Measurements from ENCODE around the gene PLEKHA4.
A peak's percentile ranks its signal among the peaks of the same experiment; 100 is the strongest.
"Not testable (repeated sequence)": the region's sequence is repeated elsewhere in the genome, so short reads cannot be mapped to it uniquely, and the experiment has no call there.

PLEKHA4 gene

DNA sequence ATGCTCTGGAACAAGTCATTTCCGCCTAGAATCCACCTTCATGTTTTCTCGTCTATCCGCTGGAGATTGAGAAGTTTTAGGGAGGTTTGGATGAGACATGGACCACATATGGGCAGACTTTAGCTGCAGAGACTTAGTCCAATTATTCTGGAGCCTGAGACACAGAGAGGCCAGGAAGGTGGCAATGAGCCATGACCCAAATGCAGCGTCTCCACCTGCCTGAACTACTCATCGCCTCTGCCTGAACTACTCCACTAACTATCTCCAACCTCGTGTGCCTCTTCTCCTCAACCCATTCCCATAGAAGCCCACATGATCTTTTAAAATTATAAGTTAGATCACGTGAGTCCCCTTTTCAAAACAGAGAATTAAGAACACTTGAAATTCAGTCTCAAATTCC lies 5.6 kb downstream of the PLEKHA4 start:
- DNase-seq (ENCODE audit: low read depth, low spot score): no peak

DNA sequence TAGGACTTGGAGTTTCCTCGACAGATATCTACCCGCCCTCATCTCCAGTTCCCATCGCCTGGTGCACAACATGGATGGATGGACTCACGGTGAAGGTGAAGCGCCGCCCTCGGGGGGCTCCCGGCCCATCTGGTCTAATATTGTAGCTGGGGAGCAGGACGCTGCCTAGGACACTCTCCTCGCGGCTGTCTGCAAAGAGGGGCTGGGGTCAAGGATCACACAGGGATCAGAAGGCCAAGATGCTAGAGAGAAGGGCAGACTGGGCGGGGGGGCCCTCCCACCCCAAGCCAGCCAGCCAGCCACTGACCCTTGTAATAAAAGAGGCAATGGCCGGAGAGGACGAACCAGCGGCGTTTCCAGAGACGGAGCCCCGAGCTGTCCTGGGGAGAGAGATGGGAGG lies 7.1 kb downstream of the PLEKHA4 start:
- DNase-seq (ENCODE audit: low read depth, low spot score): no peak

- no peak for DNase-seq (ENCODE audit: low read depth, low spot score)
These were observed 8.5 kb downstream of the PLEKHA4 start for GRCh38 chr19:48859711-48860572.

GRCh38 chr19:48858984-48859710 lies 9.3 kb downstream of the PLEKHA4 start:
- peak; percentile 68 for DNase-seq (ENCODE audit: low read depth, low spot score)

DNA sequence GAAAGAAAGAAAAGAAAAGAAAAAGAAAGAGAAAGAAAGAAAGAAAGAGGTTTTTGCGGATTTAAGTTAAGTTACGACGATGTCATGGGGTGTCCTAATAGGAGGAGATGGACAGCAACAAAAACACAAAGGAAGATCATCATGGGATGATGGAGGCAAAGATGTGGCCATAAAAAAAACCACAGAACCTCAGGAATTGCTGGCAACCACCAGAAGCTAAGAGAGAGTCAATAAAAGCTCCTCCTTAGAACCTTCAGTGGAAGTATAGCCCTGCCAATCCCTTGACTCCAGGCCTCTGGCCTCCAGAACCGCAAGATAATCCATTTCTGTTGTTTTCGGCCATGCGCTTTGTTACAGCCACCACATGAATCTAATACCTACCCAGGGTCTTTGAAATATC lies 11.5 kb downstream of the PLEKHA4 start:
- DNase-seq (ENCODE audit: low read depth, low spot score): no peak

GRCh38 chr19:48854103-48854502 lies 14.3 kb downstream of the PLEKHA4 start:
- no peak for DNase-seq (ENCODE audit: low read depth, low spot score)

DNA sequence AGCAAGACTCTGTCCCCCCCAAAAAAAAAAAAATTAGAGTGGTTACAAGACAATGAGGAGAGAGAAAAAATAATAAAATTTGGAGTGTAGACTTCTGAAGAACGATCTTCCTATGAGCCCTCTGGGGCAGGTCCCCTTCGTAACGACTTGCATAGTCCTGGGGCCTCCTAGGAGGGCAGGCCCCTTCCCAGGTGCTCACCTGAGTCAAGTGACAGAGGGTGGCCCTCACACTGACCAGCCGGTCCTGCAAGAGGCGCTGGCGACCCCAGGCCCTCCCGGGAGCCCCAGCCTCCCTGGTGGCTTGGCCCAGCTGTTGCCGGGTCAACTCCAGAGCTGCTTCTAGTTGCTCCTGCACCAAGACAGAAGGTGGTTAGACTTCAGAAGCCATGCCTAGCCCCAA lies 14.9 kb downstream of the PLEKHA4 start:
- DNase-seq (ENCODE audit: low read depth, low spot score): no peak

- no peak for DNase-seq (ENCODE audit: low read depth, low spot score)
These were observed 16.1 kb downstream of the PLEKHA4 start for GRCh38 chr19:48852292-48852691.

GRCh38 chr19:48846659-48847058 lies 21.8 kb downstream of the PLEKHA4 start:
- not testable (repeated sequence) for DNase-seq (ENCODE audit: low read depth, low spot score)

- DNase-seq (ENCODE audit: low read depth, low spot score): no peak
These were observed 23.0 kb downstream of the PLEKHA4 start for GRCh38 chr19:48845384-48845783.

DNA sequence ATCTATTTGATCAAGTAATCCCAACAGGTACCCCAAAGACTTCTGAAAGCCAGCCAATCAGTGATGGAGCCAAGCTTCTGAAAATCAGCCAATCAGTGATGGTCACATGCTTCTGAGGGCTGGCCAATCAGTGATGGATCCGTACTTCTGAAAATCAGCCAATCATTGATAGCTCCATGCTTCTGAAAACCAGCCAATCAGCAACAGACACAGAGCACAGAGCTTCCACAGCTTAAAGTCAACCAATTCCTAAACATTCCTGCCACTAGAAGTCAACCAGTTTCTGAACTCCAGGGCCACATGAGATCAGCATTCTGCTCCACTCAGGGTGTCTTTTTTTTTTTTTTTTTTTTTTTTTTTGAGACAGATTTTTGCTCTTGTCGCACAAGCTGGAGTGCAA lies 23.9 kb downstream of the PLEKHA4 start:
- no peak for DNase-seq (ENCODE audit: low read depth, low spot score)

DNA sequence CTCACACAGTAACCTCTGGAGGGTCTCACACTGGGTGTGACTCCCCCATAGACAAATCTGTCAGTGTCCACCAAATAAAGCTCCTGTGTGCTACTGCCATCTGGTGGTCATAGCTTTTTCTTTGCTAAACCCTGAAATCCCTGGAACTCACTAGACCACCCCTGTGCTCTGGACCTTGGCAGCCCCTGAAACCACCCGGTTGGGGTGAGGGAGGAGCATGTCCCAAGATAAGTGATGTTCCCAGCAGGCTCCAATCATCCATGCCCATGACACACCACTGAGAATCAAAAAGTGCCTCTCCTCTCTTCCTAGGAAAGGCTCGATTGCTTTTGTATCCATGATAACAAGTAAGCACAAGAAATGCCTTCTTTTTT lies 25.6 kb downstream of the PLEKHA4 start:
- peak; percentile 27 for DNase-seq (ENCODE audit: low read depth, low spot score)

- DNase-seq (ENCODE audit: low read depth, low spot score): no peak
These were observed 26.8 kb downstream of the PLEKHA4 start for GRCh38 chr19:48841571-48841970.

- DNase-seq (ENCODE audit: low read depth, low spot score): no peak
These were observed 27.4 kb downstream of the PLEKHA4 start for GRCh38 chr19:48841047-48841446.

- no peak for DNase-seq (ENCODE audit: low read depth, low spot score)
These were observed 30.7 kb downstream of the PLEKHA4 start for GRCh38 chr19:48837687-48838086.

- DNase-seq (ENCODE audit: low read depth, low spot score): peak; percentile 36
These were observed 31.3 kb downstream of the PLEKHA4 start for GRCh38 chr19:48837051-48837524.

- no peak for DNase-seq (ENCODE audit: low read depth, low spot score)
These were observed 32.1 kb downstream of the PLEKHA4 start, which contains the start of gene HSD17B14 for GRCh38 chr19:48836089-48837017. Gene HSD17B14 (minus strand): TSS chr19:48836491. CDS start chr19:48836411, 80 bp downstream.

- DNase-seq (ENCODE audit: low read depth, low spot score): peak; percentile 79
These were observed 32.7 kb downstream of the PLEKHA4 start for GRCh38 chr19:48835734-48836088.

DNA sequence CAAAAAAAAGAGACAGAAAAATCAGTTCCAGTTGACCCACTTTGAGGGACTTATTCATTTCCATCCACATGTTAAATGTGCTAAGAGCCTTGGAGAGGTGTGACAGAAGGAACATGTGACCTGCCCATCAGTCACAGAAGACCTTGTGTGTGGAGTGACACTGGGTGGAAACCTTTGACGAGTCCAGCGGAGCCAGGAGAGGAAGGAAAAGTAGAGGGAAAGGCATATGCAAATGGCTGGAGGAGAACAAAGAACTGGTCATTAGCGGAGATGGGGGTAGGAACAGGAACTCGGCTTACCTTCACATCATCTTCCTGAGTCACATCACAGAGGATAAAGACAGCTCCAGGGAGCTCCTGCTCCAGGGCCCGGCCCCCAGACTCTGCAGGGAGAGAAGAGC lies 34.4 kb downstream of the PLEKHA4 start:
- DNase-seq (ENCODE audit: low read depth, low spot score): no peak

DNA sequence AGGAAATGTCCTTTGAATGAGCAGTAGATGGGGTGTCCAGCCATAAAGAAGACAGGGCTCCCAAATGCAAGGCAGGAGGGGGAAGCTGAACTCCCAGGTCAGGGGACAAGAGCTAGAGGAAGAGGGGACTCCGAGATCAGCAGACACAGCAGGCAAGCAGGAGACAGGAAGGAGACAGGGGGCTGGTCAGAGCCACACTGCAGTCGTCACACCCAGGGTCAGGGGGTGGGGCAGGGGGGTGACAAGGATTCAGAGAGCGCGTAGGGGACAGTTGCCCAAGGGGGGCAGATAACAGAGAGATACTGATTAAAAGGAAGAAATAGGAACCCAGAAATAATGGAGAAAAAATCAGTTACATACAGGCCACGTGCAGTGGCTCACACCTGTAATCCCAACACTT lies 35.4 kb downstream of the PLEKHA4 start:
- DNase-seq (ENCODE audit: low read depth, low spot score): no peak

- DNase-seq (ENCODE audit: low read depth, low spot score): no peak
These were observed 37.5 kb downstream of the PLEKHA4 start for GRCh38 chr19:48830965-48831364.

DNA sequence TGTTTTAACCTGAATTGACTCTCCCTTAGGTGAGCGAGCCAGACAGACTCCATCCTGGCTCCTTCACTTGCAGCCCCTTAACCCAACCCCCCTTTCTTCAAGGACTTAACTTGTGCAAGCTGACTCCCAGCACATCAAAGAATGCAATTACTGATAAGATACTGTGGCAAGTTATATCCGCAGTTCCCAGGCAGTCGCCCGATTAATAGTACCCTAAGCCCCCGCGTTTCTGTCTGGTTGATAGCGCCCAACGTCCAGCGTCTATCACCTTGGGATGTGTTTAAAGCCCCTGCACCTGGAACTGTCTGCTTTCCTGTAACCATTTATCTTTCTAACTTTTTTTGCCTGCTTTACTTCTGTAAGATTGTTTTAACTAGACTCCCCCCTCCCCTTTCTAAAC lies 38.3 kb downstream of the PLEKHA4 start:
- DNase-seq (ENCODE audit: low read depth, low spot score): no peak

Measured in activated CD4-positive, CD25-positive, alpha-beta regulatory T cell treated with anti-CD3 and anti-CD28 coated beads, Interleukin-2, amount 50 U/mL, for 16 hours (primary cell).